ENCODE measurements around the gene CDKN2D.
"Not testable (repeated sequence)": the region's sequence is repeated elsewhere in the genome, so short reads cannot be mapped to it uniquely, and the experiment has no call there.

CDKN2D gene

GRCh38 chr19:10551698-10552301 lies 17.0 kb downstream of the CDKN2D start:
- DNase-seq: no peak

GRCh38 chr19:10551006-10551405 lies 17.8 kb downstream of the CDKN2D start:
- not testable (repeated sequence) for DNase-seq

GRCh38 chr19:10550336-10550735 lies 18.4 kb downstream of the CDKN2D start:
- DNase-seq: no peak

GRCh38 chr19:10549733-10550132 lies 19.0 kb downstream of the CDKN2D start:
- no peak for DNase-seq

- no peak for DNase-seq
Measured at GRCh38 chr19:10548746-10549276, 20.0 kb downstream of the CDKN2D start.

- DNase-seq: no peak
Measured at GRCh38 chr19:10546817-10547216, 22.0 kb downstream of the CDKN2D start.

GRCh38 chr19:10544753-10545251 lies 24.0 kb downstream of the CDKN2D start:
- no peak for DNase-seq

GRCh38 chr19:10544242-10544752 lies 24.5 kb downstream of the CDKN2D start:
- peak in 1 of 2 experiments; percentile 4 for DNase-seq

GRCh38 chr19:10543420-10544241 lies 25.1 kb downstream of the CDKN2D start, which contains the start of gene ATG4D:
ATG4D (plus strand) TSS chr19:10543904; CDS start chr19:10544091, 187 bp downstream.
- peak; percentile 85 to 89 for DNase-seq

- no peak for DNase-seq
Measured at GRCh38 chr19:10543059-10543419, 25.7 kb downstream of the CDKN2D start.

- not testable (repeated sequence) for DNase-seq
Measured at GRCh38 chr19:10539016-10539415, 29.8 kb downstream of the CDKN2D start.

GRCh38 chr19:10538204-10538983 lies 30.4 kb downstream of the CDKN2D start:
- no peak for DNase-seq

- DNase-seq: no peak
Measured at GRCh38 chr19:10537668-10538067, 31.1 kb downstream of the CDKN2D start.

- DNase-seq: no peak
Measured at GRCh38 chr19:10535613-10536012, 33.2 kb downstream of the CDKN2D start.

- no peak for DNase-seq
Measured at GRCh38 chr19:10533646-10534386, 35.0 kb downstream of the CDKN2D start.

GRCh38 chr19:10532457-10532856 lies 36.3 kb downstream of the CDKN2D start:
- DNase-seq: no peak

- DNase-seq: not testable (repeated sequence)
Measured at GRCh38 chr19:10526887-10527286, 41.9 kb downstream of the CDKN2D start.

- no peak for DNase-seq
Measured at GRCh38 chr19:10525636-10526035, 43.1 kb downstream of the CDKN2D start.

GRCh38 chr19:10523135-10523636 lies 45.6 kb downstream of the CDKN2D start:
- no peak for DNase-seq

GRCh38 chr19:10521461-10522171 lies 47.2 kb downstream of the CDKN2D start:
- no peak for DNase-seq

- DNase-seq: no peak
Measured at GRCh38 chr19:10520652-10521318, 48.0 kb downstream of the CDKN2D start.
